ENCODE data around the gene HIVEP3.

Gene HIVEP3

GRCh38 chr1:41495210-41495948 lies 423.3 kb downstream of the HIVEP3 start:
- no peak overlapping the region for H3K4me3 ChIP-seq (ENCODE audit: low read length)
- no peak for DNase-seq (ENCODE audit: low read depth)
- peak; percentile 28 for TF ChIP-seq CTCF (conservative IDR thresholded peaks at IDR 0.05; ENCODE audit: low read length)

- DNase-seq (ENCODE audit: low read depth), result no peak
- H3K4me3 ChIP-seq (ENCODE audit: low read length), result no peak overlapping the region
- no peak for TF ChIP-seq CTCF (conservative IDR thresholded peaks at IDR 0.05; ENCODE audit: low read length)
Measured at GRCh38 chr1:41494351-41495209, 424.1 kb downstream of the HIVEP3 start.

GRCh38 chr1:41493626-41494350 lies 424.9 kb downstream of the HIVEP3 start:
- H3K4me3 ChIP-seq (ENCODE audit: low read length), result no peak overlapping the region
- no peak for TF ChIP-seq CTCF (conservative IDR thresholded peaks at IDR 0.05; ENCODE audit: low read length)
- DNase-seq (ENCODE audit: low read depth), result no peak

- no peak for TF ChIP-seq CTCF (conservative IDR thresholded peaks at IDR 0.05; ENCODE audit: low read length)
- peak; percentile 78 for DNase-seq (ENCODE audit: low read depth)
- no peak overlapping the region for H3K4me3 ChIP-seq (ENCODE audit: low read length)
Measured at GRCh38 chr1:41493117-41493536, 425.6 kb downstream of the HIVEP3 start.

- peak; percentile 51 for TF ChIP-seq CTCF (conservative IDR thresholded peaks at IDR 0.05; ENCODE audit: low read length)
- no peak overlapping the region for H3K4me3 ChIP-seq (ENCODE audit: low read length)
- DNase-seq (ENCODE audit: low read depth), result no peak
Measured at GRCh38 chr1:41492341-41492848, 426.3 kb downstream of the HIVEP3 start.

- no peak for DNase-seq (ENCODE audit: low read depth)
- no peak overlapping the region for H3K4me3 ChIP-seq (ENCODE audit: low read length)
- TF ChIP-seq CTCF (conservative IDR thresholded peaks at IDR 0.05; ENCODE audit: low read length), result no peak
Measured at GRCh38 chr1:41490911-41491310, 427.8 kb downstream of the HIVEP3 start.

Measured in AG10803 (cell line).